Parathyroid adenoma (tissue), 2 donors: ENCODE results near the gene ALG8.

ENCODE experiments used
- H2AFZ ChIP-seq: fragments of 300-600 bp; sonication (generic); one replicate; pipeline ENCODE4 v1.7.0; 2017; ENCODE audit warnings: antibody characterized with exemption, mild to moderate bottlenecking
- H3K27ac ChIP-seq: fragments of 300-600 bp; sonication (generic); one replicate; pipeline ENCODE4 v1.7.0; 2017
- H3K27me3 ChIP-seq: fragments of 300-600 bp; sonication (generic); one replicate; pipeline ENCODE4 v1.7.0; 2017; ENCODE audit warnings: low read length; ENCODE audit not compliant: control insufficient read depth, insufficient read depth
- H3K36me3 ChIP-seq: fragments of 300-600 bp; sonication (generic); one replicate; pipeline ENCODE4 v1.7.0; 2017; ENCODE audit warnings: low read length; ENCODE audit not compliant: control insufficient read depth, insufficient read depth
- H3K4me1 ChIP-seq: fragments of 300-600 bp; sonication (generic); one replicate; pipeline ENCODE4 v1.7.0; 2017; ENCODE audit warnings: control low read depth
- H3K4me2 ChIP-seq: fragments of 300-600 bp; sonication (generic); one replicate; pipeline ENCODE4 v1.7.0; 2017; ENCODE audit warnings: low read length
- H3K4me3 ChIP-seq: fragments of 300-600 bp; sonication (generic); one replicate; pipeline ENCODE4 v1.7.0; 2017; ENCODE audit warnings: low read depth, low read length
- H3K79me2 ChIP-seq: fragments of 300-600 bp; sonication (generic); one replicate; pipeline ENCODE4 v1.7.0; 2017; ENCODE audit warnings: control low read depth
- H3K9ac ChIP-seq: fragments of 300-600 bp; sonication (generic); one replicate; pipeline ENCODE4 v1.7.0; 2017; ENCODE audit warnings: mild to moderate bottlenecking
- H3K9me3 ChIP-seq: fragments of 300-600 bp; sonication (generic); one replicate; pipeline ENCODE4 v1.7.0; 2017; ENCODE audit warnings: low read length; ENCODE audit not compliant: control insufficient read depth
- TF ChIP-seq, protein P1 (sequence below): fragments of 300-600 bp; sonication (generic); IDR thresholded peaks from one replicate; pipeline ENCODE4 v1.7.0; 2017; ENCODE audit warnings: antibody characterized with exemption, mild to moderate bottlenecking
- donor health status: primary hyperparathyroidism.

Gene ALG8

GRCh38 chr11:78139422-78140391 is at the start of gene ALG8:
ALG8 (minus strand) TSS chr11:78139626; CDS start chr11:78139588, 38 bp downstream.
- peaks cover 2% of the 10 kb centered on the region for H3K79me2 ChIP-seq
- no peaks in the 10 kb centered on the region for H3K9me3 ChIP-seq
- H3K9ac ChIP-seq = no peak within 1 kb of the TSS
- peak within 1 kb of the TSS; percentile 89 for H2AFZ ChIP-seq
- TF ChIP-seq, protein P1, sequence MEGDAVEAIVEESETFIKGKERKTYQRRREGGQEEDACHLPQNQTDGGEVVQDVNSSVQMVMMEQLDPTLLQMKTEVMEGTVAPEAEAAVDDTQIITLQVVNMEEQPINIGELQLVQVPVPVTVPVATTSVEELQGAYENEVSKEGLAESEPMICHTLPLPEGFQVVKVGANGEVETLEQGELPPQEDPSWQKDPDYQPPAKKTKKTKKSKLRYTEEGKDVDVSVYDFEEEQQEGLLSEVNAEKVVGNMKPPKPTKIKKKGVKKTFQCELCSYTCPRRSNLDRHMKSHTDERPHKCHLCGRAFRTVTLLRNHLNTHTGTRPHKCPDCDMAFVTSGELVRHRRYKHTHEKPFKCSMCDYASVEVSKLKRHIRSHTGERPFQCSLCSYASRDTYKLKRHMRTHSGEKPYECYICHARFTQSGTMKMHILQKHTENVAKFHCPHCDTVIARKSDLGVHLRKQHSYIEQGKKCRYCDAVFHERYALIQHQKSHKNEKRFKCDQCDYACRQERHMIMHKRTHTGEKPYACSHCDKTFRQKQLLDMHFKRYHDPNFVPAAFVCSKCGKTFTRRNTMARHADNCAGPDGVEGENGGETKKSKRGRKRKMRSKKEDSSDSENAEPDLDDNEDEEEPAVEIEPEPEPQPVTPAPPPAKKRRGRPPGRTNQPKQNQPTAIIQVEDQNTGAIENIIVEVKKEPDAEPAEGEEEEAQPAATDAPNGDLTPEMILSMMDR = no peak
- H3K27ac ChIP-seq = peak within 1 kb of the TSS; percentile 57
- H3K4me2 ChIP-seq = peak within 1 kb of the TSS; percentile 80
- no peaks in the 10 kb centered on the region for H3K4me1 ChIP-seq
- peak within 1 kb of the TSS; percentile 76 for H3K4me3 ChIP-seq
- H3K27me3 ChIP-seq = no peaks in the 10 kb centered on the region
- no peaks in the 10 kb centered on the region for H3K36me3 ChIP-seq

DNA sequence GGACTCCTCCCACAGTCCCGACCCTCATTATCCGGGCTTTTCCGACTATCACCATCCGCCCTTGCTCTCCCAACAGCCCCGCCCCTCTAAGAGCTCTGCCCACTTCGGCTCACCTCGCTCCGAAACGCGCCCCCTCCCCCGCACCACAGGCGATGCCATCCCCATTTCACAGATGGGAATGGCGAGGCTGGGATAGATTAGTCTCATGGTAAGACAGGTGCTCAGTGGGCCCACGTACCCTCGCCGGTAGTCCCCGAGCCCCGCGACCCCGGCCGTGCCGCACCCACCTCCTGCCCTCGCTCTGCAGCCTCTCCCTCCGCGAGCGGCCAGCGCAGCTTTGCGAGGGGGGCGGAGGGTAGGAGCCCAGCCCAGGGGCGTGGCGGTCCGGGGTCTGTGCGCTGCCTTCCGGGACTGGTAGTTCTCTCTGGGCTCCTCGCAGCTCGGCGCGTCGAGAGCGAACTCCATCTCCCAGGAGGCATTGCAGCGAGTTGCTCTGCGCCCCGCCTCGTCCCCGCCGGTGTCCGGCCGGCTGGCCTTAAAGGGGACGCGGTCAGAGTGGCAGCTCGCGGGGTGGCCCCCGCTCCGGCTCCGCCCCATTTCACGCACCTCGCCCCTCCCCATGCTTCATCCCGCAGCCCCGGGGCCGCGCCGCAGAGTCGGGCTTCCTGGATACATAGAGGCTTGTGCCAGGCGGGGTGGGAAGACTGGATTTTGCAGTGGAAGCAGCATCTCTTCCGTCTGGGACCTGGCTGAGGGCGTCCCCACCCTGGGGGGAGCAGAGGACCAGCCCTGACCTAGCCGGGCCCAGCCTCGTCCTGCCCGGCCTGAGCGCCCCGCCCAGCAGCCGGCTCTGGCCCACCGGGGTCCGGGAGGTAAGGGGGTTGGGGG is 49.1 kb upstream of the ALG8 start, which contains the start of the genes KCTD21 and USP35:
KCTD21 (minus strand) TSS at position 341 of the 888 bp plus-strand sequence. CDS start 14,072 bp downstream, outside the sequence.
USP35 (plus strand) TSS at position 634 of the 888 bp plus-strand sequence. CDS start 7,327 bp downstream, outside the sequence.
- Histone ChIP-seq H3K4me3 (peak within 1 kb of the TSS; percentile 87), H3K36me3 (no peaks in the 10 kb centered on the region), H3K9ac (peak within 1 kb of the TSS; percentile 37), H3K4me2 (peak within 1 kb of the TSS; percentile 64), H3K27ac (peak within 1 kb of the TSS; percentile 82), H2AFZ (peak within 1 kb of the TSS; percentile 82), H3K4me1 (peaks cover 14% of the 10 kb centered on the region), H3K79me2 (peaks cover 9% of the 10 kb centered on the region), H3K9me3 (no peaks in the 10 kb centered on the region), H3K27me3 (no peaks in the 10 kb centered on the region)
- TF ChIP-seq, protein P1 = no peak

DNA sequence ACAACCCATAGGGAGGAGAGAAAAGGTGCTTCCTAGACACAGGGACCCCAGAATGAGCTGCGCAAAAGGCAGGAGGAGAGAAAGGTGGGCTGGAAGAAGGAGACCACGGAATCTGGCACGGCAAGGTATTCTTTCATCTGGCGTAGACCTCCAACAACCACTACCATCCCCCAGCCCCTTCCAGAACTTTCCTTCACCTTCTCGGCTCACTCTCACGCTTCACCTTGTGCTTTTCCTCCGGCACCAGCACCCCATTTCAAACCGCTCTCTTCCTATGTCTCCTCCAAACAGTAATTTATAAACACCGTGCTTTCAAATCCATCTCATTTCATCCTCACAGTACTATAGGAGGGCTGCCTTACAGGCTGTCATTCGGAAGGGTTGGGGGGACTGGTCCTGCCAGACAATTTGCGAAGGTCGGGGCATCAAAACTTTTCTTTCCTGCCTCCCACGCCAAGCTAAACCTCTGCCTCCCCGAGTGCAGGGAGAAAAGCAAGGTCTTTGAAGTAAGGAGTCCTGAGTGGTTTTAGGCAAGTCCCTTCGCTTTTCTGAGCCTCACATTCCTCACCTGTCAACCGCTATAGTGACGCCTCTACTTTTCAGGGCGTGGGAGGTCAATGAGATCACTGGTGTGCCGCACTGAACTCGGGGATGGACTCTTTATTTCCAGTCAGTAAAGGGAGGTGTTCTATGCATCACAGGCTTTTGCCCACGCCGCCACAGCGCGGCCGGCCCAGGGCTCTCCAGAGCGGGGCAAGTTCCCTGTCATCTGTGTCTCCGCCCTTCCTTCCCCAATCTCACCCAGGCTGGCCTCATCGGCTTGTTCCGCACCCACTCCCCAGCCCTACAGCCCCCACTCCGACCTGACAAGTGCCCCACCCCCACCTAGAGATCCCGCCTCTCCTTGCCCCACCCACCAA is 48.2 kb upstream of the ALG8 start:
- Histone ChIP-seq H3K4me3 (peak overlapping the region; percentile 87), H3K4me1 (peaks cover 11% of the 10 kb centered on the region), H3K4me2 (peak overlapping the region; percentile 64), H3K27ac (peak overlapping the region; percentile 82), H2AFZ (peak overlapping the region; percentile 82), H3K9me3 (no peaks in the 10 kb centered on the region), H3K9ac (no peak overlapping the region), H3K27me3 (no peaks in the 10 kb centered on the region), H3K79me2 (peaks cover 5% of the 10 kb centered on the region), H3K36me3 (no peaks in the 10 kb centered on the region)
- TF ChIP-seq, protein P1 = no peak

GRCh38 chr11:78181185-78181584 is 41.8 kb upstream of the ALG8 start:
- no peak overlapping the region for H2AFZ ChIP-seq
- H3K4me1 ChIP-seq = no peaks in the 10 kb centered on the region
- no peak overlapping the region for H3K4me2 ChIP-seq
- no peak overlapping the region for H3K27ac ChIP-seq
- no peaks in the 10 kb centered on the region for H3K27me3 ChIP-seq
- TF ChIP-seq, protein P1 = no peak
- H3K9me3 ChIP-seq = no peaks in the 10 kb centered on the region
- H3K36me3 ChIP-seq = no peaks in the 10 kb centered on the region
- H3K79me2 ChIP-seq = no peaks in the 10 kb centered on the region
- no peak overlapping the region for H3K9ac ChIP-seq
- H3K4me3 ChIP-seq = no peak overlapping the region
